ENCODE data around the gene SLTM.
"Not testable (repeated sequence)": the region's sequence is repeated elsewhere in the genome, so short reads cannot be mapped to it uniquely, and the experiment has no call there.

SLTM gene

DNA sequence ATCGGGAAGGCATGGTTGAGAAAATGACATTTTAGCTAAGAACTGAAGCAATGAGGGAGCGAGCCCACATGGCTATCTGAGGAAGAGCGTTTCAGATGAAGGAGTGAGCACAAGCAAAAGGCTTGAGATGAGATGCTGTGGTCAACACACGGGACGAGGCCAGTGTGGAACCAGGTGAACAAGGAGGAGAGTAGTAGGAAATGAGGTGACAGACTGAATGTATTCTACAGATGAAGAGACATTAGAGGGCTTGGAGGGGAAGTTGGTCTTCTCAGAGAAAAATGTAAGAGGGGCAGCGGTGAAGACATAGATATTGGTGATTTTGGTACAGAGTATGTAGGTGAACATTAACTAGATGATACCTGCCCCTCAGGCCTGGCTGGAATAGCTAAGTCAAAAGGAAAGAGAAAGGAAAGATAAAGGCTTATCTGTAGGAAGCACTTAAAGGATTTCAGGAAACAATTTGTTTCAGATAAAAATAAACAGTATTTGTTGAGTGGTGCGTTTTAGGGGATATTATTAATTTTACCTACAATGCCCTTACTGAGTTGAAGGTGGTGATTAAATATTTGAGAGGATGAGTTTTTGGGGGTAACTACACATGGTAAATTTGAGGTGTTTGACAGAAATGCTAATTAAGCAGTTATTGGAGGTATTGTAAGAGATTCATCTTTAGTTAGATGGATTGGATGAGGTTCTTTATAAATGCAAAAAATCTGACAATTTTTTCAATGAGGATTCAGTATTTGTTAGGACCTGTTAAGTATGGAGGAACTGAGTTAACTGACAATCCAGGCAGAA, 57.0 kb downstream of the SLTM start:
- DNase-seq (ENCODE audit: low read depth), result no peak

DNA sequence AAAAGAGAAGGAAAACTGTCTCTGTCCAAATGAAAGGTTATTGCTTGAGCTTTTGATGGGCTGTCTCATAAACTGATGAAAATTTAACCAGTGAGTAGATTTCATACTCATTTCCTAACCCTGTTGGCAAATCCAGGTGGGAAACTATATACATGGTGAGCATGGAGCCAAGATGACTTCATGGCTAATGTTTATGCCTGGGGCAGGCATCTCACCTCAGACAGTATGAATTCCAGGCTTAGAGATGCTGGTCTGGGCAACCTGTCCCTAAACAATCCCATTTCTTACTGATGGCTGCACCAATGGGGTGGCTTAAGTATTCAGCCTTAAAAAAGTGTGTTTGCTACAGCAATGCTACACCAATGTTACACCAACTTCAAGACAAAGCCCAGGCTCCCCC, 58.1 kb downstream of the SLTM start:
- no peak for DNase-seq (ENCODE audit: low read depth)

DNA sequence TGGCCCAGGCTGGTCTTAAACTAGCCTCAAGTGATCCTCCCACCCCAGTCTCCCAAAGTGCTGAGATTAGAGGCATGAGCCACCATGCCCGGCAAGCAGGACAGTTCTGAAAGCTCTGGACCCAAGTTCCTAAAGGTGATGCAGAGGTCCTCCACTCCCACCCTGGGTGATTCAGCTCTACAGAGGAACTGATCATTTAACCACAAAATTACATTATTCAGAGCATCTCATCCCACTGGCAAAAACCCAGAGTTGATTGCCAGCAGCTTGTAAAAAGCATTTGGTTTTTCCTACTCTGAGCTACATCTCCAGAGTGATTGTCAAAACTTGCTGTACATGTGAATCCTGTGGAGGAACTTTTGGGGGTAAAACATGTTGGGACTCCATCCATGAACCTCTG, 60.2 kb downstream of the SLTM start:
- no peak for DNase-seq (ENCODE audit: low read depth)

GRCh38 chr15:58870451-58870850, 63.0 kb downstream of the SLTM start:
- no peak for DNase-seq (ENCODE audit: low read depth)

- DNase-seq (ENCODE audit: low read depth), result no peak
Measured at GRCh38 chr15:58867926-58868325, 65.6 kb downstream of the SLTM start.

DNA sequence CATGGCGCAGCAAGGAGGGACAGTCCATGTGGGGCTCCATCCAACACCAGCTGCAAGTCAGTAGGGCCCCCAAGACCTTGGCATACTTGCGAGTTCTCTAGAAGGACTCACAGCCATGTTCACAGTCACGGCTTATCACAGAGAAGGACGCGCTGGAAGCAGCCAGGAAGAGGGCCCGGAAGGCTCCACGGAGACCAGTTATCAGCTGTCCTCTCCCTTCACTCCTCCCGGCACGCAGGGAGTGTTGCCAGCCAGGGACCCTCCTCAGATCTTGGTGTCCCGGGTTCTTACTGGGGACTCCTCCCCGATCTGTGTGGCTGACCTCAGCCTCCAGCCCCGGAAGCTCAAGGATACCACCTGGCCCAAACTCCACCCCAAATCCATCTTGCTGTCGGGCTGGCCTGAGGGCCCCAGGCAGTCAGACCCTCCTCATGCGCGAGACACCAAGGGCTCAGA, 68.0 kb downstream of the SLTM start:
- DNase-seq (ENCODE audit: low read depth), result no peak

DNA sequence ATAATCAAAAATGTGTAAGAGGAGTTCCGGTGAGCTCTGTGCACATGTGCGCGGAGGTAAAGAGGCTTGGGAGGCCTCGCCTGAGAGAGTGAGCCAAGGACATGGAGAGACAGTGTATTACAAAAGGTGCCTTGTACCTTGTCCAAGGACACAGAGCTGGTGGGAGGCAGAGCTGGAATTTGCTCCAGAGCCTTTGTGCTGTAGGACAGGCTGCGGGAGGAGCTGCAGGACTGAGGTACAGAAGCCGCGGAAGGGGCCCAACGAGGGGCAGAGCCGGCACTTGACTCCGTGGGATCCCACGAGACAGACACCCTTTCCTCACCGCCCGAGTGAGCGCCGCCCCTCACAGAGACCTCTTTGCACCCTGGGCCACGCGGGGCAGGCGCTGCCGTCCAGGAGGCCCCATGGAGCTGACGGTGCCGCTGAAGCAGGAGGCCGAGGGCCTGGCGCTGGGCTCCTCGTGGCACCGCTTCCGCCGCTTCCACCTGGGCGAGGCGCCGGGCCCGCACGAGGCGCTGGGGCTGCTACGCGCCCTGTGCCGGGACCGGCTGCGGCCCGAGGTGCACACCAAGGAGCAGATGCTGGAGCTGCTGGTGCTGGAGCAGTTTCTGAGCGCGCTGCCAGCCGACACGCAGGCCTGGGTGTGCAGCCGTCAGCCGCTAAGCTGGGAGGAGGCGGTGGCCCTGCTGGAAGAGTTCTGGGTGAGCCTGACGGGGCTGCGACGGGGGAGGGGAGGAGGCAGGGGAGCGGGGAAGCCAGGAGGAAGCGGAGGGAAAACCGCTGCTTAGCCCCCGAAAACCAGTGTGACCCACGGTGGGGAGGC, 68.7 kb downstream of the SLTM start:
- DNase-seq (ENCODE audit: low read depth), result no peak

DNA sequence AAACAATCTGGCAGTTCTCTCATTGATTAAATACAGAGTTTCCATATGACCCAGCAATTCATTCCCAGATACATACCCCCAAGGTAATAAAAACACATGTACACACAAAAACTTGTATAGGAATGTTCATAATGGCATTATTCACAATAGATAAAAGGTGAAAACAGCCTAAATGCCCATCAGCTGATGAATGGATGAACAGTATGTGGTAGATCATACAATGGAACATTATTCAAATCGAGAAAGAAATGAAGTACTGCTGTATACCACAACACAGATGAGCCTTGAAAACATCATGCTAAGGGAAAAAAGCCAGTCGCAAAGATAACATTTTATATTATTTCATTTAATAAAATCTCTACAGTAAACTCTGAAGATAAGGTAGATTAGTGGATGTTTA, 71.2 kb downstream of the SLTM start:
- DNase-seq (ENCODE audit: low read depth), result no peak

DNA sequence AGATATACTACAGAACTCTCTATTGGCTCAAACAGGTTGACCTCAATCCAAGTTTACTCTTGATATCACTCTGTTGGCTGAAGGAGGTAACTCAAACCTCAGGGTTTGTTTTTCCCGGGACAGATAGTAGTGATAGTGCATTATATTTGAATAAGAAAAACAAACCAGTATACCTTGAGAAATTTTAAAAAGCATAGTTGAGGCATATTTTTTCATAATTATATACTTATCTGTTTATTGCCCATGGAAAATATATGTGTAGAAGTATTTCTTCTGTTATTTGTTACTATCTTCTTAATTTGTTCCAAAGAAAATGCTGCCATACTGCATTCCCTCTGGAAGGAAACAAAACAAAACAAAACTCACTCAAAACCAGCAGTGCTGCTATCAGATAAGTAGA, 76.9 kb downstream of the SLTM start:
- DNase-seq (ENCODE audit: low read depth), result not testable (repeated sequence)

GRCh38 chr15:58856086-58856485, 77.4 kb downstream of the SLTM start:
- no peak for DNase-seq (ENCODE audit: low read depth)

DNA sequence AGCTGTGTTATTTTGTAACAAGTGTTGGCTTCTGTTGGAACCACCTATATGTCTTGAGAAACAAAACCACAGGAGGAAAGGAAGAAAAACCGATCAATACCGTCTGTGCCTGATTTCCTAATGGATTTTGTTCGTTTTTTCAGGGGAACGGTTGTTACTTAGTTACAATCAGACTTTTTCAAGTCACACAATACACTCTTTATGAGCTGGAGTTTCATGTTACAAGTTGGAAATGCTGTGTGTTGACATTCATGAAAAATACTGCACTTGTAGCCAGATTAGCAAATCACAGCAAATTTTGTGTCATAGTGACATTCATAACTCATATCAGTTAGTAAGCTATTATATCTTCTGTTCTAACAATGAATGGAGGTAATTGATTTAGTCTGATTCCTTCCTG, 78.9 kb downstream of the SLTM start:
- DNase-seq (ENCODE audit: low read depth), result no peak

DNA sequence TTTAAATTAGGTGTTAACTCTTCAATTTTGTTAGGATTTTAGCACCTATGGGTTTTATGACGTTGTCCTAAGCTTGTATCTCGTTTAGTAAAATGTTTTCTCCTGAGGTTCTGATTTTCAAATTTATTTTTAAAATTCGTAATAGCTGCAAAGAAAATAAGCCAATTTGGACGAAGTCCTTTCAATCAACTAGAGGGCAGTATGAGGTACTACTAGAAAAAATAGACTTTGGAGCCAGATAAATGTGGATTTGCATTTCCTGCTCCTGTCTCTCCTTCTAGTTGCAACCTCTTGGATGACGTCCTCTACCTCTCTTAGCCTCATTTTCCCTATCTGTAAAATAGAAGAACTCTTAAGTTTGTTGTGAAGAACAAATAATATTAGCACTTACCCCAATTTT, 81.1 kb downstream of the SLTM start:
- DNase-seq (ENCODE audit: low read depth), result no peak

GRCh38 chr15:58851205-58851604, 82.3 kb downstream of the SLTM start:
- DNase-seq (ENCODE audit: low read depth), result not testable (repeated sequence)

- no peak for DNase-seq (ENCODE audit: low read depth)
Measured at GRCh38 chr15:58842713-58843396, 90.6 kb downstream of the SLTM start.

- DNase-seq (ENCODE audit: low read depth), result no peak
Measured at GRCh38 chr15:58840048-58840447, 93.4 kb downstream of the SLTM start.

- DNase-seq (ENCODE audit: low read depth), result no peak
Measured at GRCh38 chr15:58839485-58839884, 94.0 kb downstream of the SLTM start.

- DNase-seq (ENCODE audit: low read depth), result not testable (repeated sequence)
Measured at GRCh38 chr15:58833681-58834426, 99.6 kb downstream of the SLTM start.

DNA sequence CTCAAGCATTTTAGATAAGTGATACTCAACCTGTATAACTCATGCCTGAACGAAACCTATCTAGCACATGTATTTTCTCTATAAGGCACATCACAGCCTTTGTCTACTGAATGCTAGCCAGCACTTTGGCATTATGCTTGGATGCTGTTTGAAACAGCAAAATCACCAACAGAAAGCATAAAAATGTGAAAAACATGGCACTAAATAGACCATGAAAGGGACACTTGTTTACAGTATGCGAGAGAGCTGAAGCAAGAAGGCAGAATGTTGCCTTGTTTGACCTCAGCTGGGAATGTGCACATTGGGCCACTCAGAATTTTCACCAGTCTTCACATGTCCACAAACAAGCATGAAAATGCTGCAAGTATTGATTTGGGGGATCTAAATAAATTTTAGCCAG, 102.9 kb downstream of the SLTM start:
- no peak for DNase-seq (ENCODE audit: low read depth)
